Activated naive CD8-positive, alpha-beta T cell (primary cell): ENCODE results near the gene PIKFYVE.
"Not testable (repeated sequence)": the region's sequence is repeated elsewhere in the genome, so short reads cannot be mapped to it uniquely, and the experiment has no call there.

Experiments
- H3K27ac Mint-ChIP-seq: one replicate; pipeline ENCODE4 v1.8.0; 2021; ENCODE audit warnings: mixed read lengths
- H3K27me3 Mint-ChIP-seq: one replicate; pipeline ENCODE4 v1.8.0; 2021; ENCODE audit warnings: mixed read lengths
- H3K36me3 Mint-ChIP-seq: one replicate; pipeline ENCODE4 v1.8.0; 2021; ENCODE audit warnings: mixed read lengths
- H3K4me1 Mint-ChIP-seq: one replicate; pipeline ENCODE4 v1.8.0; 2021; ENCODE audit warnings: low read depth, mixed read lengths
- H3K4me3 Mint-ChIP-seq: one replicate; pipeline ENCODE4 v1.8.0; 2021; ENCODE audit warnings: mild to moderate bottlenecking, mixed read lengths
- H3K9me3 Mint-ChIP-seq: one replicate; pipeline ENCODE4 v1.8.0; 2021; ENCODE audit warnings: low read depth, mixed read lengths

Gene PIKFYVE

GRCh38 chr2:208251098-208251497, 15.0 kb upstream of the PIKFYVE start:
- H3K4me1 Mint-ChIP-seq: peaks cover 24% of the 10 kb centered on the region
- H3K9me3 Mint-ChIP-seq: no peaks in the 10 kb centered on the region
- H3K27ac Mint-ChIP-seq: no peak overlapping the region
- H3K36me3 Mint-ChIP-seq: no peaks in the 10 kb centered on the region
- no peak overlapping the region for H3K4me3 Mint-ChIP-seq
- H3K27me3 Mint-ChIP-seq: no peaks in the 10 kb centered on the region

- Mint-ChIP-seq H3K4me1 (peaks cover 28% of the 10 kb centered on the region), H3K9me3 (no peaks in the 10 kb centered on the region), H3K36me3 (no peaks in the 10 kb centered on the region)
Measured at GRCh38 chr2:208252716-208253492, 13.2 kb upstream of the PIKFYVE start.

GRCh38 chr2:208253600-208254117, 12.4 kb upstream of the PIKFYVE start:
- no peaks in the 10 kb centered on the region for H3K27me3 Mint-ChIP-seq
- peaks cover 28% of the 10 kb centered on the region for H3K4me1 Mint-ChIP-seq
- no peak overlapping the region for H3K27ac Mint-ChIP-seq
- no peaks in the 10 kb centered on the region for H3K9me3 Mint-ChIP-seq
- H3K4me3 Mint-ChIP-seq: peak overlapping the region; percentile 98
- no peaks in the 10 kb centered on the region for H3K36me3 Mint-ChIP-seq

More at GRCh38 chr2:208252716-208253492, 13.2 kb upstream of the PIKFYVE start:
- Mint-ChIP-seq H3K27ac (peak overlapping the region; percentile 23), H3K27me3 (no peaks in the 10 kb centered on the region), H3K4me3 (peak overlapping the region; percentile 98)

- no peaks in the 10 kb centered on the region for H3K9me3 Mint-ChIP-seq
- no peaks in the 10 kb centered on the region for H3K36me3 Mint-ChIP-seq
- peak overlapping the region; percentile 98 for H3K4me3 Mint-ChIP-seq
- peak overlapping the region; percentile 58 for H3K27ac Mint-ChIP-seq
- peaks cover 28% of the 10 kb centered on the region for H3K4me1 Mint-ChIP-seq
- no peaks in the 10 kb centered on the region for H3K27me3 Mint-ChIP-seq
Measured at GRCh38 chr2:208254118-208254870, 11.8 kb upstream of the PIKFYVE start.

GRCh38 chr2:208254871-208255556, 11.0 kb upstream of the PIKFYVE start, which contains the start of gene IDH1:
Gene IDH1, minus strand, starts transcription at chr2:208255071. Its CDS starts 3,520 bp downstream, at chr2:208251551.
- Mint-ChIP-seq H3K27ac (peak within 1 kb of the TSS; percentile 58), H3K4me1 (peaks cover 28% of the 10 kb centered on the region), H3K9me3 (no peaks in the 10 kb centered on the region)

GRCh38 chr2:208255557-208256106, 10.4 kb upstream of the PIKFYVE start:
- Mint-ChIP-seq H3K27ac (peak overlapping the region; percentile 50), H3K4me3 (peak overlapping the region; percentile 98), H3K9me3 (no peaks in the 10 kb centered on the region), H3K4me1 (peaks cover 28% of the 10 kb centered on the region), H3K27me3 (no peaks in the 10 kb centered on the region), H3K36me3 (no peaks in the 10 kb centered on the region)

More at GRCh38 chr2:208254871-208255556, 11.0 kb upstream of the PIKFYVE start, which contains the start of gene IDH1:
- H3K36me3 Mint-ChIP-seq: no peaks in the 10 kb centered on the region
- no peaks in the 10 kb centered on the region for H3K27me3 Mint-ChIP-seq
- H3K4me3 Mint-ChIP-seq: peak within 1 kb of the TSS; percentile 98

- H3K36me3 Mint-ChIP-seq: no peaks in the 10 kb centered on the region
- H3K4me1 Mint-ChIP-seq: peaks cover 28% of the 10 kb centered on the region
- H3K9me3 Mint-ChIP-seq: no peaks in the 10 kb centered on the region
- no peak overlapping the region for H3K27ac Mint-ChIP-seq
- H3K4me3 Mint-ChIP-seq: peak overlapping the region; percentile 98
- H3K27me3 Mint-ChIP-seq: no peaks in the 10 kb centered on the region
Measured at GRCh38 chr2:208256192-208256782, 9.8 kb upstream of the PIKFYVE start.

- peak overlapping the region; percentile 66 for H3K4me3 Mint-ChIP-seq
- H3K9me3 Mint-ChIP-seq, H3K27me3 Mint-ChIP-seq, H3K27ac Mint-ChIP-seq, H3K36me3 Mint-ChIP-seq: not testable (repeated sequence)
- H3K4me1 Mint-ChIP-seq: peaks cover 28% of the 10 kb centered on the region
Measured at GRCh38 chr2:208256849-208257813, 8.9 kb upstream of the PIKFYVE start.

GRCh38 chr2:208265371-208265800, 669 bp upstream of the PIKFYVE start:
- Mint-ChIP-seq H3K27ac (peak overlapping the region; percentile 86), H3K27me3 (no peaks in the 10 kb centered on the region), H3K36me3 (no peaks in the 10 kb centered on the region), H3K4me1 (peaks cover 50% of the 10 kb centered on the region), H3K4me3 (peak overlapping the region; percentile 88), H3K9me3 (no peaks in the 10 kb centered on the region)

GRCh38 chr2:208266553-208266893, 468 bp downstream of the PIKFYVE start:
- no peaks in the 10 kb centered on the region for H3K9me3 Mint-ChIP-seq
- peak overlapping the region; percentile 88 for H3K4me3 Mint-ChIP-seq
- peak overlapping the region; percentile 80 for H3K27ac Mint-ChIP-seq
- H3K36me3 Mint-ChIP-seq: peaks cover 4% of the 10 kb centered on the region
- H3K27me3 Mint-ChIP-seq: no peaks in the 10 kb centered on the region
- H3K4me1 Mint-ChIP-seq: peaks cover 54% of the 10 kb centered on the region

GRCh38 chr2:208266936-208267335, 881 bp downstream of the PIKFYVE start:
- Mint-ChIP-seq H3K36me3 (peaks cover 5% of the 10 kb centered on the region), H3K27ac (peak overlapping the region; percentile 80), H3K4me3 (peak overlapping the region; percentile 88), H3K9me3 (no peaks in the 10 kb centered on the region), H3K4me1 (peaks cover 56% of the 10 kb centered on the region), H3K27me3 (no peaks in the 10 kb centered on the region)

- H3K36me3 Mint-ChIP-seq, H3K9me3 Mint-ChIP-seq, H3K27me3 Mint-ChIP-seq: not testable (repeated sequence)
- Mint-ChIP-seq H3K27ac (peak overlapping the region; percentile 41), H3K4me3 (peak overlapping the region; percentile 88), H3K4me1 (peaks cover 56% of the 10 kb centered on the region)
Measured at GRCh38 chr2:208267526-208267925, 1.5 kb downstream of the PIKFYVE start.

- Mint-ChIP-seq H3K27me3 (no peaks in the 10 kb centered on the region), H3K27ac (no peak overlapping the region), H3K4me3 (peak overlapping the region; percentile 73), H3K9me3 (no peaks in the 10 kb centered on the region), H3K4me1 (peaks cover 56% of the 10 kb centered on the region), H3K36me3 (peaks cover 5% of the 10 kb centered on the region)
Measured at GRCh38 chr2:208268156-208268952, 2.3 kb downstream of the PIKFYVE start.
